VCaP (cell line): Measurements from ENCODE around the gene C3.

Experiments
- H3K27ac ChIP-seq: fragments of 450-650 bp; 2 replicates; pipeline ENCODE4 v1.5.1; 2017
- CTCF ChIP-seq: fragments of 450-650 bp; conservative IDR thresholded peaks from 2 replicates; pipeline ENCODE4 v1.5.1; 2017; ENCODE audit warnings: mild to moderate bottlenecking, moderate library complexity

The C3 gene

GRCh38 chr19:6682607-6683128, 37.8 kb downstream of the C3 start:
- TF ChIP-seq CTCF = no peak
- no peak overlapping the region for H3K27ac ChIP-seq

DNA sequence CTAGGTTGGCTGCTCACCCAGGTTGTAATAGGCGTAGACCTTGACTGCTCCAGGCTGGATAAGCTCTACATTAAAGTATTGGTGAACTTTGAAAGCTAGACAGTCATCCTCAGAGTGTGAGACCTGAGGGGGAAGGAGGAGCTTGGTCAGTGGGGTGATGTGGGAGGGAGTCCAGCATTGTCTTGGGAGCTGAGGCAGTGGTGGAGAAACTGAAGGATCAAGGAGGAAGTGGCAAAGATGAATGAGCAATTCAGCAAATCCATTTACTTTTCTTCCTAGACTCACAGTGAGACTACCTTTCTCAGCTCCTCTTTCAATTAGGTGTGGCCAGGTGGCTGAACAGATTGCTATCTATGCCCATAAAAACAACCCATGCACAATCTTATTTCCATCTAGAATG, 40.3 kb downstream of the C3 start:
- no peak for TF ChIP-seq CTCF
- no peak overlapping the region for H3K27ac ChIP-seq

- no peak for TF ChIP-seq CTCF
- H3K27ac ChIP-seq = no peak overlapping the region
These were observed 41.3 kb downstream of the C3 start for GRCh38 chr19:6679139-6679538.

DNA sequence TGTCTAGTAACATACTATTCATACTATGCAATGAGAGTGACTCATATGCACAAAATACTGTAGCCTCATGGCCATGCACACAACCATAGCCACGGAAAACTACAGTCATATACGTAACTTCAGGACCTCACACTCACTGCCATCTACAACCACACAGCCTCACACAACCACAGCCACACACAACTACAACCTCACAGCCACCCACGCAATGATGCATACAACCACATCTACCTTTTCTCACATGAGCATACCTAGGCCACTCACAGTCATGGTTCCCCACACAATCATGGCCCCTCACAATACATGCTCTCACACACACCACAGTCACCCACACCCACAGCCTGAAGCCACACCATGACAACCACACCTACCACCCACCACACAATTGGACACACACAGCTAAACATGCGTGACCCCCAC, 41.8 kb downstream of the C3 start:
- no peak for TF ChIP-seq CTCF
- no peak overlapping the region for H3K27ac ChIP-seq

DNA sequence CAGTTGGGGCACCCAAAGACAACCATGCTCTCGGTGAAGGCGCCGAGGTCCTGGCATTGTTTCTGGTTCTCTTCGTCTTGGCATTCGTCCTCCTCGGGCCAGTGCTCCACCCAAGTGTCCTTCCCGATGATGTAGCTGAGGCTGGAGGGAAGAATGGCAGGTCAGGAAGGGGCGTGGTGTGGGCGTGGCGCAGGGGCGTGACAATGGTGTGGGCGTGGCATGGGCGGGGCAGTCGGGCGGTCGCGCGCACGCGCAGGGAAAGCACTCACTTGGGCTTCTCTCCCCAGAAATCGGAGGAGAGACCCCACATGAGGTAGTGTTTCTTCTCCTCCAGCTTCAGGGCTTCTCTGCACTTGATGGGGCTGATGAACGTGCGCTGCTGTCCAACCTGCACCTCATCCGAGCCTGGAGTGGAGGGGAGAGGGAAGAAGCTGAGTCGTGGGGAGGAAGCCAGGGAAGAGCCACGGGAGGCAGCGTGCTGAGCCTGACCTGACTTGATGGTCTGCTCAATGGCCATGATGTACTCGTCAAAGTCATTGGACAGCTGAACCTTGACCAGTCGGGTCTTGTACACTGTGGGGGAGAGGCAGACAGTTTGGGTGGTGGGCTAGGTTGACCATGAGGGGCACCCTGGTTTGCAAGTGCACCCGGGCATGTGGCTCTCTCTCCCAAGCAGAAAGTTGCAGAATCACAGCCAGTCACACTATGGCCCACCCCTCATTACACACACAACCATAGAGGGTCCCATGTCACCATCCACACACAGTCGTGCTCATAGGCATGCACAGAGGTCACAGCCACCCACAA, 42.4 kb downstream of the C3 start:
- H3K27ac ChIP-seq = no peak overlapping the region
- no peak for TF ChIP-seq CTCF

- no peak overlapping the region for H3K27ac ChIP-seq
- TF ChIP-seq CTCF = no peak
These were observed 43.0 kb downstream of the C3 start for GRCh38 chr19:6677495-6677882.

GRCh38 chr19:6676288-6676687, 44.2 kb downstream of the C3 start:
- no peak overlapping the region for H3K27ac ChIP-seq
- no peak for TF ChIP-seq CTCF
